Measurements from ENCODE around the gene USP16. TPM values are rescaled to one million over a fixed set of nuclear protein-coding genes. Genes with fewer than 3 reads are reported as not detected.

Gene USP16
- total and polyA plus RNA-seq, 2 of the 13 experiments (the other 11 are each of a cell fraction or from before 2014, with no cell fraction given) = 16.5 to 46.9 TPM

DNA sequence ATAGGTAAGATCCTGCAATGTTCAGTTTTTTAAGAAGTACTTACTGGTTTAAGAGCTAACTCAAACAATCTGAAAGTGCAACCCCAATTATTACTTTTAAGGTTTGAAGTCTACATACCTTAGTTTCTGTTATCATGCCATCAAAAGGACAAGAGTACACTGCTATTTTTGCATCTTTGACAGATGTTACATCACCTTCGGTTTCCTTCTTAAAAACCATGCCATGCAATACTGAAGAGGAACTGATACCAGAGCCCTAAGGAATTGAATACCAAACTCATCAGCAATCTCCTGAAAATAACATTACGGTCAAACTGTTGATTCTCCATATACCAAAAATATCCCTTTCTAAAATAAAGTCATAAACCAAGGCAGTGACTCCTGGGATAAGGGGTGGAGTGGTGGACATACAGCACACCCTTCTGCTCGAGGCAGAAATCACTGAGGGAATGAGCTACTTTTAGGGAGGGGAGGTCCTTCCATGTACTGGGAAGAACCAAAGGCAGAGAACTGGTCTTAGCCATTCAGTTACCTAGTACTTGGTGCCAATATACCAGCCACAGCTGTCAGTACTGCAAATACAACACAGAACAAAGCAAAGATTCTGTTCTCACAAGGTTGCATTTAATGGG lies 40.5 kb downstream of the USP16 start:
- no peak overlapping the region for H3K4me3 ChIP-seq (replicated peaks in 1 of 3; ENCODE audit: insufficient read depth in 1 of 3, low read depth in 2 of 3, low read length in 3 of 3)
- ATAC-seq = no peak
- H2AFZ ChIP-seq (ENCODE audit: low read length) = no peak overlapping the region
- peaks cover 6% of the 10 kb centered on the region; the same call in 1 of the 2 replicates for H4K20me1 ChIP-seq (ENCODE audit: insufficient read depth, low read length)
- peaks cover 14% of the 10 kb centered on the region for H3K79me2 ChIP-seq (ENCODE audit: insufficient read depth, low read length)
- WGBS (ENCODE audit: low lambda C conversion rate) = 92% methylated on average over 3 of the region's 3 CpGs
- ChIA-PET POLR2A (interaction anchor here (0.7 kb wide), 1 partner anchor 14 kb away, joined by 5 read pairs; no protein-coding TSS in a partner anchor), CTCF (ENCODE audit: low intra/inter-chr PET ratio, low total read pairs) (no interaction called here)
- no peaks in the 10 kb centered on the region for H3K9me3 ChIP-seq (ENCODE audit: low read length)
- no peaks in the 10 kb centered on the region for H3K27me3 ChIP-seq (ENCODE audit: control insufficient read depth in 1 of 2, insufficient read depth in 2 of 2, low read length in 2 of 2)
- no peak for DNase-seq (ENCODE audit: low spot score)
- no peaks in the 10 kb centered on the region for H3K4me1 ChIP-seq (ENCODE audit: insufficient read depth, low read length)
- FAIRE-seq = no peak
- H3K9ac ChIP-seq (ENCODE audit: insufficient read depth, low read depth, low read length) = no peak overlapping the region
- intact Hi-C loops (cut with micrococcal nuclease; ENCODE audit: unreplicated experiment) (no loop called here), in situ Hi-C loops (cut with HindIII; ENCODE audit: extremely low pct_ligation_motif_present, low pct_unique_long_range_greater_than_20kb) (loop anchor here (5.0 kb wide), 1 partner anchor 33 kb away; no protein-coding TSS in a partner anchor)
- no peak overlapping the region for H3K27ac ChIP-seq (ENCODE audit: extremely low read length, insufficient read depth, low read length)
- no peak overlapping the region for H3K4me2 ChIP-seq (ENCODE audit: low read depth, low read length)
- H3K36me3 ChIP-seq (replicated peaks in 1 of 2; ENCODE audit: control insufficient read depth in 1 of 2, insufficient read depth in 2 of 2, low read length in 2 of 2) = peaks cover 20 to 85% of the 10 kb centered on the region in 2 experiments
- BruUV-seq (replicated peaks) = no TSS peak
- TF ChIP-seq NPAS2 (CRISPR knock-in tag; IDR thresholded peaks at IDR 0.05; ENCODE audit: borderline replicate concordance) (no peak), ZNF558 (CRISPR knock-in tag; IDR thresholded peaks at IDR 0.05; ENCODE audit: borderline replicate concordance) (no peak), NR2F2 (IDR thresholded peaks at IDR 0.05; ENCODE audit: borderline replicate concordance, low read depth) (no peak), HHEX (CRISPR knock-in tag; IDR thresholded peaks at IDR 0.05) (no peak), AKNA (CRISPR knock-in tag; IDR thresholded peaks at IDR 0.05; ENCODE audit: borderline replicate concordance) (no peak), ZNF788 (CRISPR knock-in tag; IDR thresholded peaks at IDR 0.05; ENCODE audit: borderline replicate concordance) (no peak), ZNF253 (CRISPR knock-in tag; IDR thresholded peaks at IDR 0.05; ENCODE audit: borderline replicate concordance) (no peak), ZFP90 (CRISPR knock-in tag; IDR thresholded peaks at IDR 0.05; ENCODE audit: borderline replicate concordance) (no peak), SOX5 (CRISPR knock-in tag; IDR thresholded peaks at IDR 0.05; ENCODE audit: borderline replicate concordance) (no peak)
- TF ChIP-seq, protein P1, sequence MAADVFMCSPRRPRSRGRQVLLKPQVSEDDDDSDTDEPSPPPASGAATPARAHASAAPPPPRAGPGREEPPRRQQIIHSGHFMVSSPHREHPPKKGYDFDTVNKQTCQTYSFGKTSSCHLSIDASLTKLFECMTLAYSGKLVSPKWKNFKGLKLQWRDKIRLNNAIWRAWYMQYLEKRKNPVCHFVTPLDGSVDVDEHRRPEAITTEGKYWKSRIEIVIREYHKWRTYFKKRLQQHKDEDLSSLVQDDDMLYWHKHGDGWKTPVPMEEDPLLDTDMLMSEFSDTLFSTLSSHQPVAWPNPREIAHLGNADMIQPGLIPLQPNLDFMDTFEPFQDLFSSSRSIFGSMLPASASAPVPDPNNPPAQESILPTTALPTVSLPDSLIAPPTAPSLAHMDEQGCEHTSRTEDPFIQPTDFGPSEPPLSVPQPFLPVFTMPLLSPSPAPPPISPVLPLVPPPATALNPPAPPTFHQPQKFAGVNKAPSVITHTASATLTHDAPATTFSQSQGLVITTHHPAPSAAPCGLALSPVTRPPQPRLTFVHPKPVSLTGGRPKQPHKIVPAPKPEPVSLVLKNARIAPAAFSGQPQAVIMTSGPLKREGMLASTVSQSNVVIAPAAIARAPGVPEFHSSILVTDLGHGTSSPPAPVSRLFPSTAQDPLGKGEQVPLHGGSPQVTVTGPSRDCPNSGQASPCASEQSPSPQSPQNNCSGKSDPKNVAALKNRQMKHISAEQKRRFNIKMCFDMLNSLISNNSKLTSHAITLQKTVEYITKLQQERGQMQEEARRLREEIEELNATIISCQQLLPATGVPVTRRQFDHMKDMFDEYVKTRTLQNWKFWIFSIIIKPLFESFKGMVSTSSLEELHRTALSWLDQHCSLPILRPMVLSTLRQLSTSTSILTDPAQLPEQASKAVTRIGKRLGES (CRISPR knock-in tag; IDR thresholded peaks at IDR 0.05; ENCODE audit: borderline replicate concordance) = no peak
- TF ChIP-seq, protein P2, sequence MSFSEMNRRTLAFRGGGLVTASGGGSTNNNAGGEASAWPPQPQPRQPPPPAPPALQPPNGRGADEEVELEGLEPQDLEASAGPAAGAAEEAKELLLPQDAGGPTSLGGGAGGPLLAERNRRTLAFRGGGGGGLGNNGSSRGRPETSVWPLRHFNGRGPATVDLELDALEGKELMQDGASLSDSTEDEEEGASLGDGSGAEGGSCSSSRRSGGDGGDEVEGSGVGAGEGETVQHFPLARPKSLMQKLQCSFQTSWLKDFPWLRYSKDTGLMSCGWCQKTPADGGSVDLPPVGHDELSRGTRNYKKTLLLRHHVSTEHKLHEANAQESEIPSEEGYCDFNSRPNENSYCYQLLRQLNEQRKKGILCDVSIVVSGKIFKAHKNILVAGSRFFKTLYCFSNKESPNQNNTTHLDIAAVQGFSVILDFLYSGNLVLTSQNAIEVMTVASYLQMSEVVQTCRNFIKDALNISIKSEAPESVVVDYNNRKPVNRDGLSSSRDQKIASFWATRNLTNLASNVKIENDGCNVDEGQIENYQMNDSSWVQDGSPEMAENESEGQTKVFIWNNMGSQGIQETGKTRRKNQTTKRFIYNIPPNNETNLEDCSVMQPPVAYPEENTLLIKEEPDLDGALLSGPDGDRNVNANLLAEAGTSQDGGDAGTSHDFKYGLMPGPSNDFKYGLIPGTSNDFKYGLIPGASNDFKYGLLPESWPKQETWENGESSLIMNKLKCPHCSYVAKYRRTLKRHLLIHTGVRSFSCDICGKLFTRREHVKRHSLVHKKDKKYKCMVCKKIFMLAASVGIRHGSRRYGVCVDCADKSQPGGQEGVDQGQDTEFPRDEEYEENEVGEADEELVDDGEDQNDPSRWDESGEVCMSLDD (CRISPR knock-in tag; IDR thresholded peaks at IDR 0.05; ENCODE audit: borderline replicate concordance) = no peak
- TF ChIP-seq, protein P3, sequence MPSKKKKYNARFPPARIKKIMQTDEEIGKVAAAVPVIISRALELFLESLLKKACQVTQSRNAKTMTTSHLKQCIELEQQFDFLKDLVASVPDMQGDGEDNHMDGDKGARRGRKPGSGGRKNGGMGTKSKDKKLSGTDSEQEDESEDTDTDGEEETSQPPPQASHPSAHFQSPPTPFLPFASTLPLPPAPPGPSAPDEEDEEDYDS (CRISPR knock-in tag; IDR thresholded peaks at IDR 0.05) = no peak

Data from HepG2 (cell line).